Duodenal mucosa (tissue), 2 donors: ENCODE measurements around the gene GYG1.
"Not testable (repeated sequence)": the region's sequence is repeated elsewhere in the genome, so short reads cannot be mapped to it uniquely, and the experiment has no call there.

Experiments
- H3K27ac ChIP-seq: one replicate; pipeline ENCODE4 v1.7.0; 2013; ENCODE audit warnings: low read depth, low read length
- H3K27me3 ChIP-seq, 2 donors: one replicate each; pipeline ENCODE4 v1.7.0; 2013; ENCODE audit warnings: low read length in 2 of 2, control low read depth in 1 of 2; ENCODE audit not compliant: insufficient read depth in 2 of 2, control insufficient read depth in 1 of 2
- H3K36me3 ChIP-seq, 2 donors: one replicate each; pipeline ENCODE4 v1.7.0; 2013; ENCODE audit warnings: low read length in 2 of 2, control low read depth in 1 of 2; ENCODE audit not compliant: insufficient read depth in 2 of 2, control insufficient read depth in 1 of 2
- H3K4me1 ChIP-seq, 2 donors: one replicate each; pipeline ENCODE4 v1.7.0; 2013; ENCODE audit warnings: low read length in 2 of 2, control low read depth in 1 of 2; ENCODE audit not compliant: insufficient read depth in 2 of 2, control insufficient read depth in 1 of 2
- H3K4me3 ChIP-seq, 2 donors: one replicate each; pipeline ENCODE4 v1.7.0; 2013; ENCODE audit warnings: low read length in 2 of 2, low read depth in 1 of 2
- H3K9ac ChIP-seq, 2 donors: one replicate each; pipeline ENCODE4 v1.7.0; 2013; ENCODE audit warnings: low read length in 2 of 2, low read depth in 1 of 2
- H3K9me3 ChIP-seq, 2 donors: one replicate each; pipeline ENCODE4 v1.7.0; 2013; ENCODE audit warnings: low read length in 2 of 2, control low read depth in 1 of 2; ENCODE audit not compliant: control insufficient read depth in 1 of 2

GYG1 gene

GRCh38 chr3:148981273-148981672 lies 10.1 kb upstream of the GYG1 start:
- H3K4me1 ChIP-seq = no peaks in the 10 kb centered on the region
- H3K9me3 ChIP-seq = no peaks in the 10 kb centered on the region
- H3K27me3 ChIP-seq = no peaks in the 10 kb centered on the region
- H3K36me3 ChIP-seq = no peaks in the 10 kb centered on the region
- H3K27ac ChIP-seq = no peak overlapping the region
- no peak overlapping the region for H3K4me3 ChIP-seq
- H3K9ac ChIP-seq = no peak overlapping the region

DNA sequence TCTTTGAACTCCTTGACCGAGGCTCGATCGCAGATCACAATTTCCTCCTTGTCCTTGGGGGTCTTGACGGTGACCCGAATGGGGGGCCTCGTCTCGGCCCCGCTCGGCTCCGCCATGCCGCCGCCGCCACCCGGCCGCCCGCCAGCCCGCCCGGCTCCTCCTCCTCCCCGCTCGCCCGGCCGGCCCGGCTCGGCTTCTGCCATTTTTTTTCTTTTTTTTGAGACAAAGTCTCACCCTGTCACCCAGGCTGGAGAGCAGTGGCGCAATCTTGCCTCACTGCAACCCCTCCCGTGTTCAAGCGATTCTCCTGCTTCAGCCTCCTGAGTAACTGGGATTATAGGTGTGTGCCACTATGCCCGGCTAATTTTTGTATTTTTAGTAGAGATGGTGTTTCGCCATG lies 3.8 kb upstream of the GYG1 start:
- not testable (repeated sequence) for H3K27me3 ChIP-seq, H3K36me3 ChIP-seq, H3K4me1 ChIP-seq, H3K4me3 ChIP-seq, H3K27ac ChIP-seq, H3K9ac ChIP-seq, H3K9me3 ChIP-seq

DNA sequence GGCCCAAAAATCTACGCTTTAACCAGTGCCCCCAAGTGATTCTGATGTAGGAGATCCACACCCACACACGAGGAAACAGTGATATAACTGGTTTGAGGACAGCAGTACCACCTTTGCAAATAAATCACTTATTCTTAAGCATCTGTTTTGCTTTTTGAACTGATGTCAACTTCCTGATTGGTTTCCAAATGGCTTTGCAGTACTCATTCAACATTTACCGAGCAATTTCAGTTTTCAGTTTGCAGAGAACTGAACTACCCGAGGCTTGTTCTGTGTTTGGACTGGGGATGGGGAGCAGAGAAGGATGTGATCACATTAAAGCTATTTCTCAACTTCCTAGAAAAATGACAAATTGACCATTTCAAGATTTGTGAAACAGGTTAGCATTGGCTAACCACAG lies 1.1 kb upstream of the GYG1 start:
- Histone ChIP-seq H3K4me1 (peaks cover 11 to 15% of the 10 kb centered on the region in 2 donors), H3K4me3 (peak overlapping the region in 1 of 2 donors; percentile 10), H3K9ac (no peak overlapping the region), H3K27ac (no peak overlapping the region), H3K36me3 (peaks cover 0 to 5% of the 10 kb centered on the region in 2 donors), H3K9me3 (no peaks in the 10 kb centered on the region), H3K27me3 (no peaks in the 10 kb centered on the region)

GRCh38 chr3:148992027-148992634 lies 791 bp downstream of the GYG1 start:
- Histone ChIP-seq H3K4me3 (peak overlapping the region; percentile 76 to 79), H3K36me3 (peaks cover 0 to 23% of the 10 kb centered on the region in 2 donors), H3K27me3 (no peaks in the 10 kb centered on the region), H3K4me1 (peaks cover 11 to 15% of the 10 kb centered on the region in 2 donors), H3K27ac (peak overlapping the region; percentile 85), H3K9ac (peak overlapping the region; percentile 52 to 68), H3K9me3 (no peaks in the 10 kb centered on the region)

DNA sequence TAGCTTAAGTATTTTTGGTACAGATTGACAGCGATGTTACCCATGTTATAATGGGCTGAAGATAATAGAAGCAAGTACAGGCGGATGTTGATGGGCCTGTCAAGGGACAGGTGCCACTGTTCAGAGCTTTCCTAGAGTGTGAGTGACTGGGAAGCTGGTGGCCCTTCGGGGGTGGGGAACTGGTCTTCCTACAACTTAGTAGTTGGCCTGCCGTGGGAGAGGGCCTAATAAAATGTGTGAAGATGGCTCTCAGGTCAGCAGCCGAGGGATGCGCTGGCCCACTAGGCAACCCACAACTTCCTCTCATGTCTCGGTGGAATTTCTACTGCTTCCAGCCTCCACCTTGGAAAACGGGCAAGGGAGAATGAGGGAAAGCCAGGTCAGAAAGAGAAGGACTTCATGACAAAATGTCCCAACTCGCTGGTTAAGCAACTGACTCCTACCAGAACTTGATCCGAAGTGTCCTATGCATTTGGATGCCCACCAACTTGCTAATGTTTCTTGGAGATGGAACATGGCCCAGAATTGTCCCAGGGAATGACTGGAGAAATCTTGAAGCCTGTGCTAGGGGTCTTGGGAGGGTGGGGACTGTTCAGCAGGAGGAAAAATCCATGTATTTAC lies 1.4 kb downstream of the GYG1 start:
- H3K4me1 ChIP-seq = peaks cover 11 to 15% of the 10 kb centered on the region in 2 donors
- no peak overlapping the region for H3K27ac ChIP-seq
- peak overlapping the region; percentile 76 to 79 for H3K4me3 ChIP-seq
- peaks cover 0 to 23% of the 10 kb centered on the region in 2 donors for H3K36me3 ChIP-seq
- H3K9ac ChIP-seq = peak overlapping the region; percentile 52 to 68
- H3K27me3 ChIP-seq = no peaks in the 10 kb centered on the region
- no peaks in the 10 kb centered on the region for H3K9me3 ChIP-seq

DNA sequence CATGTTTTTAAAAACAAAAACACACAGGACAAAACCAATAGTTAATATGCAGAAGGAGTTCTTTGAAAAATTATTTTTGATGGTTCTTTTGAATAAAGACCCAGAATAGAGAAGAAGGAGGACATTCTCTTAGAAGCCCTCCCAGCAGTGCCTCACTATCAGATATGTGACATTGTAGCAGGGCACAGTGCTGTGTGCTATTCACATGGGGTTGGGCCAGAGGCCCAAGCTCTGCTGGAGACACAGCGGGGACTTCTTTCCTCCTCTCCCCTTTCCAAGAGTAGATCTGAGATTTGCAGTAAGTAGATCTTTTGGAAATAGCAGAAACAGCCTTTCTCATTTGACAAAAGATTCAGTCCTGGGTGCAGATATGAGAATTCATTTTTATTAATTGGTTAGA lies 6.3 kb downstream of the GYG1 start:
- H3K4me1 ChIP-seq = peaks cover 5 to 7% of the 10 kb centered on the region in 2 donors
- H3K27ac ChIP-seq = no peak overlapping the region
- H3K9ac ChIP-seq = no peak overlapping the region
- no peaks in the 10 kb centered on the region for H3K9me3 ChIP-seq
- no peak overlapping the region for H3K4me3 ChIP-seq
- H3K36me3 ChIP-seq = peaks cover 4 to 46% of the 10 kb centered on the region in 2 donors
- H3K27me3 ChIP-seq = no peaks in the 10 kb centered on the region

- H3K4me3 ChIP-seq = no peak overlapping the region
- H3K36me3 ChIP-seq = peaks cover 4 to 46% of the 10 kb centered on the region in 2 donors
- peaks cover 0 to under 1% of the 10 kb centered on the region in 2 donors for H3K4me1 ChIP-seq
- no peak overlapping the region for H3K27ac ChIP-seq
- no peaks in the 10 kb centered on the region for H3K27me3 ChIP-seq
- no peaks in the 10 kb centered on the region for H3K9me3 ChIP-seq
- H3K9ac ChIP-seq = no peak overlapping the region
Measured at GRCh38 chr3:148998297-148998696, 7.0 kb downstream of the GYG1 start.

DNA sequence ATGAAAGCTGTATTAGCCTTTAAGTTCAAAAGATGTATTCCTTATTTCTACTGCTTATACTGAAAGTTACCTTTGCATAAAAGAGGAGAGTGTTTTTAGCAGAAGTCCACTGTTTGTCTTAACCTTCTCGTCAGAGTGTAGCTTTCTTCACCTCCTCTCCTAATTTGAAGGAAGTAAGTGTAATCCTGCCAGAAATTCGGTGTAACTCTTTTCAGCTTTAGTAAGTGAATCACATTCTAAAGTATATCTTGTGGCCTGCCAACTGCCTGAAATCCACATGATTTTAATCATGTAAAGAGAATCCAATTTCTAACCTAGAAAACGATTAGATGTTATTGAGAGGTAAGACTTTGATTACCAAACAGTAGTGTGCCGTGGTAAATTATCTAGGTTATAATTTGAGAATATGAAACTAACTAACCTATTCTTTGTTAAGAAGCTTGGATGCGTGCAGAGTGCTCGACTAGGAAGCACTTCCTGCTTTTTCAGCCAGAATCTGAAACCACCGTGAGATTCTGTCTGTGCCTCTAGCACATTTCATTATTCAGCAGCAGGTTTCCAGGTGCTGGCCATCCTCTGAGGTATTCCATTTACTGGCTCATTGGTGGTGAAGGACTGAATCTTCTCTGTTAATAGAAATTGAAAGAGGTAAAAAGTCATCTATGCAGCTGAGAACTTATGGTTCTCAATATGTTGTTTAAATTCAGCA lies 7.5 kb downstream of the GYG1 start:
- Histone ChIP-seq H3K4me1 (peaks cover 0 to 2% of the 10 kb centered on the region in 2 donors), H3K36me3 (peaks cover 7 to 49% of the 10 kb centered on the region in 2 donors), H3K9me3 (no peaks in the 10 kb centered on the region), H3K27me3 (no peaks in the 10 kb centered on the region), H3K27ac (no peak overlapping the region), H3K4me3 (no peak overlapping the region), H3K9ac (no peak overlapping the region)

DNA sequence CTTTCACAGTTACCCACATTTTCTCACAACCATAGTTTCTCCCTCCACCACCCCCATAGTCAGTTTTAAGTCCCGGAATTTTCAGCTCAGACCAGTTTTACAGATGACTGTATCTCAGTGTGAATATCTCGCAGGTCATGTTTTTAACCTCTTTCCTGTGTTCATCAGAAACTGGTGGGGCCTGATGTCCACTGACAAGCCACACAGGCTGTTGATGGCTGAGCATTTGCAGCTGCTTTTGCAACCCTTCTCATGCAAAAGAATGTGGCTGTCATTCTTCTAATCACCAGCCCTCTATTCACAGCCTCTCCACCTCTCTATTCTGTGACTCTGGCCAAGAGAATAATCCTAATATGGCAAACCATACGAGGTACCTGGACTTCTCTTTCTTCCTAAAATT lies 8.5 kb downstream of the GYG1 start:
- Histone ChIP-seq H3K36me3 (peaks cover 10 to 54% of the 10 kb centered on the region in 2 donors), H3K27ac (no peak overlapping the region), H3K9ac (no peak overlapping the region), H3K9me3 (no peaks in the 10 kb centered on the region), H3K4me1 (peaks cover 0 to 6% of the 10 kb centered on the region in 2 donors), H3K27me3 (no peaks in the 10 kb centered on the region), H3K4me3 (no peak overlapping the region)

DNA sequence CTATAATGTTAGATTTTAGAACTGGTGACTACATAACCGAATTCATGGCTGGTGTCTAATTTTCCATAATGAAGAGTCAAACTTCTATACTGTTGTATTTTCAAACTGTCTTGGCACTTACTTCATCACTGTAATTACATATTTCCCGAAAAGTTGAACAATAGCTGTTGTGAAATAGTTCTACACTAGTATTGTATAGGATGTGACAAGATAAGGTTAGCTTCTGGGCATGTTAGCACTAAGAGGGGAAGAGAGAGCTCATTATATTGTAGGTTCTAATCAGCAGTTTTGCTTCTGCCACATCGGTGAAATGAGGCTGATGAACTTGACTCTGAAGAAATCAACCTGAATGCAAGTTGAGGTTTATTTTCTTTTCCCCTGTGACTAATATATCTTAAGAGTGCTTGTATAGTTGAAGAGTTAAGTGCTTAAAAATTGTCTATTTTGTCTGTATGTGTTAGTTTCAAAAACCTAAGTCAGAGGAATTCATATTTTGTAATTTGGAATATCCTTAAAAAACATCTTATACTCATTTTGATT lies 8.9 kb downstream of the GYG1 start:
- Histone ChIP-seq H3K4me3 (no peak overlapping the region), H3K36me3 (peaks cover 10 to 50% of the 10 kb centered on the region in 2 donors), H3K9ac (no peak overlapping the region), H3K27me3 (no peaks in the 10 kb centered on the region), H3K27ac (no peak overlapping the region), H3K4me1 (peaks cover 0 to 6% of the 10 kb centered on the region in 2 donors), H3K9me3 (no peaks in the 10 kb centered on the region)
